PC-3 (cell line): ENCODE results near the gene STK32C. TPM values are rescaled to one million over a fixed set of nuclear protein-coding genes. Genes with fewer than 3 reads are reported as not detected.

Experiments used
- ATAC-seq: fragments of 200-7000 bp; cut with Tn5 transposase; 2 replicates; pipeline ENCODE4 v1.9.1; 2020; ENCODE audit warnings: mild to moderate bottlenecking, moderate library complexity
- BruUV-seq: library from RNA; stranded (reverse); fragments of 400-500 nt; replicated peaks from 2 replicates; lab custom pipeline; 2021; lab: Mats Ljungman, UMichigan
- CTCF ChIA-PET: fragments of 300-600 bp; sonication (Branson Sonifier 250); formaldehyde crosslinking; loops from one replicate; lab custom pipeline; 2022; ENCODE audit warnings: antibody characterized with exemption; lab: Charles Lee
- POLR2A ChIA-PET: fragments of 300-600 bp; sonication (Branson Sonifier 250); formaldehyde crosslinking; loops from one replicate; lab custom pipeline; 2022; ENCODE audit warnings: antibody characterized with exemption; ENCODE audit not compliant: unreplicated experiment; lab: Charles Lee
- DNase-seq: peaks from one replicate; pipeline ENCODE4 v3.0.0-alpha.2; 2015
- H2AFZ ChIP-seq: fragments of 300-600 bp; sonication (generic); 2 replicates; pipeline ENCODE4 v1.6.0; 2016; ENCODE audit warnings: antibody characterized with exemption, low read length
- H3F3A ChIP-seq: fragments of 300-600 bp; sonication (generic); one replicate; pipeline ENCODE4 v1.6.0; 2017; ENCODE audit warnings: antibody characterized with exemption, low read length, control low read depth, mild to moderate bottlenecking; ENCODE audit not compliant: unreplicated experiment
- H3K27ac ChIP-seq: fragments of 300-600 bp; sonication (generic); 2 replicates; pipeline ENCODE4 v1.5.1; 2016; ENCODE audit warnings: mild to moderate bottlenecking, low read length
- H3K27me3 ChIP-seq: fragments of 300-600 bp; sonication (generic); 2 replicates; pipeline ENCODE4 v1.6.1; 2016; ENCODE audit warnings: low read length, mixed read lengths
- H3K36me3 ChIP-seq: fragments of 300-600 bp; sonication (generic); 2 replicates; pipeline ENCODE4 v1.6.1; 2016; ENCODE audit warnings: low read depth, mixed run types, low read length, mixed read lengths
- H3K4me1 ChIP-seq: fragments of 300-600 bp; sonication (generic); 2 replicates; pipeline ENCODE4 v1.5.1; 2016; ENCODE audit warnings: low read length; ENCODE audit not compliant: insufficient read depth
- H3K4me2 ChIP-seq: fragments of 300-600 bp; sonication (generic); 2 replicates; pipeline ENCODE4 v1.6.0; 2016; ENCODE audit warnings: low read length
- H3K4me3 ChIP-seq: fragments of 300-600 bp; sonication (generic); 2 replicates; pipeline ENCODE4 v1.5.1; 2016; ENCODE audit warnings: mild to moderate bottlenecking, low read length, mixed read lengths
- H3K79me2 ChIP-seq: fragments of 300-600 bp; sonication (generic); 2 replicates; pipeline ENCODE4 v1.6.1; 2017; ENCODE audit warnings: low read length, mixed read lengths
- H3K9ac ChIP-seq: fragments of 300-600 bp; sonication (generic); 2 replicates; pipeline ENCODE4 v1.6.0; 2016; ENCODE audit warnings: mild to moderate bottlenecking, low read length
- H3K9me2 ChIP-seq: fragments of 300-600 bp; sonication (generic); replicated peaks from 2 replicates; pipeline ENCODE4 v1.6.1; 2016; ENCODE audit warnings: mixed run types, low read length, mixed read lengths
- H3K9me3 ChIP-seq: fragments of 300-600 bp; sonication (generic); 2 replicates; pipeline ENCODE4 v1.6.1; 2016; ENCODE audit warnings: low read length, mixed read lengths
- H4K20me1 ChIP-seq: fragments of 300-600 bp; sonication (generic); 2 replicates; pipeline ENCODE4 v1.6.1; 2016; ENCODE audit warnings: low read length, mixed read lengths
- CTCF ChIP-seq: fragments of 300-600 bp; sonication (generic); conservative IDR thresholded peaks from 2 replicates; pipeline ENCODE4 v1.5.1; 2017; ENCODE audit warnings: antibody characterized with exemption, low read depth, mild to moderate bottlenecking, low read length
- EZH2 ChIP-seq: fragments of 300-600 bp; sonication (generic); IDR thresholded peaks from one replicate; pipeline ENCODE4 v1.6.1; 2017; ENCODE audit warnings: antibody characterized with exemption, mild to moderate bottlenecking, low read length; ENCODE audit not compliant: unreplicated experiment
- EZH2phosphoT487 ChIP-seq: fragments of 300-600 bp; sonication (generic); IDR thresholded peaks from 2 replicates; pipeline ENCODE4 v1.6.1; 2018; ENCODE audit warnings: mild to moderate bottlenecking, antibody characterized with exemption, low read length, borderline replicate concordance
- intact Hi-C: fragments of 100-400 bp; cut with micrococcal nuclease; formaldehyde crosslinking; loops from 2 replicates; pipeline ENCODE4 v1.9.0; 2023
- total RNA-seq: library from RNA; depleted of rRNA; stranded (reverse); fragments of >200 nt; gene quantifications from 2 replicates; pipeline ENCODE4 v1.2.3, GENCODE V29; 2014

Gene STK32C
- total RNA-seq, 1 experiment from 2014 or later: 28.3 TPM

GRCh38 chr10:132203256-132204077 lies 104.3 kb downstream of the STK32C start:
- ATAC-seq (no peak), DNase-seq (no peak)
- TF ChIP-seq CTCF (no peak), EZH2phosphoT487 (no peak), EZH2 (no peak)
- Histone ChIP-seq H3K27me3 (no peaks in the 10 kb centered on the region), H3K9me2 (no peaks in the 10 kb centered on the region), H3K36me3 (no peaks in the 10 kb centered on the region), H4K20me1 (no peaks in the 10 kb centered on the region), H3K4me1 (no peaks in the 10 kb centered on the region), H3K27ac (no peak overlapping the region), H2AFZ (no peak overlapping the region), H3K9me3 (no peaks in the 10 kb centered on the region), H3K4me3 (no peak overlapping the region), H3K4me2 (no peak overlapping the region), H3F3A (no peaks in the 10 kb centered on the region), H3K9ac (no peak overlapping the region), H3K79me2 (no peaks in the 10 kb centered on the region)
- POLR2A ChIA-PET: interaction anchor here (0.5 kb wide), 1 partner anchor 1093 kb away, joined by 3 read pairs; no protein-coding TSS in a partner anchor
- CTCF ChIA-PET: no interaction called here
- intact Hi-C loops: no loop called here
- BruUV-seq: no TSS peak

GRCh38 chr10:132202070-132202970 lies 105.4 kb downstream of the STK32C start:
- Histone ChIP-seq H3K27me3 (no peaks in the 10 kb centered on the region), H2AFZ (no peak overlapping the region), H3K4me2 (no peak overlapping the region), H3K9me3 (no peaks in the 10 kb centered on the region), H3F3A (no peaks in the 10 kb centered on the region), H3K4me1 (no peaks in the 10 kb centered on the region), H3K4me3 (no peak overlapping the region), H3K36me3 (no peaks in the 10 kb centered on the region), H3K9me2 (no peaks in the 10 kb centered on the region), H3K27ac (no peak overlapping the region), H3K9ac (no peak overlapping the region), H4K20me1 (no peaks in the 10 kb centered on the region), H3K79me2 (no peaks in the 10 kb centered on the region)
- ChIA-PET POLR2A (no interaction called here), CTCF (no interaction called here)
- intact Hi-C loops: no loop called here
- TF ChIP-seq EZH2: no peak
- TF ChIP-seq EZH2phosphoT487: no peak
- TF ChIP-seq CTCF: no peak
- BruUV-seq: no TSS peak
- ATAC-seq (no peak), DNase-seq (no peak)
